HG03565 (cell line): Measurements from ENCODE around the gene FICD.
"Not testable (repeated sequence)": the region's sequence is repeated elsewhere in the genome, so short reads cannot be mapped to it uniquely, and the experiment has no call there.

Source experiments
- ATAC-seq: cut with Tn5 transposase; IDR thresholded peaks from one replicate; pipeline ENCODE4 v1.9.1; 2021; ENCODE audit warnings: mild to moderate bottlenecking, moderate library complexity; ENCODE audit not compliant: unreplicated experiment

FICD gene

GRCh38 chr12:108514973-108515814 is at the start of gene FICD:
TSS of gene FICD (plus strand) at chr12:108515277. CDS start at chr12:108516973, 1,696 bp downstream.
- ATAC-seq = peak; percentile 79

- ATAC-seq = no peak
Observed at GRCh38 chr12:108465417-108465816, 49.7 kb upstream of the FICD start.

GRCh38 chr12:108468196-108468968 is 46.7 kb upstream of the FICD start:
- no peak for ATAC-seq

GRCh38 chr12:108473400-108474055 is 41.5 kb upstream of the FICD start:
- ATAC-seq = no peak

- ATAC-seq = no peak
Observed at GRCh38 chr12:108475396-108475795, 39.7 kb upstream of the FICD start.

GRCh38 chr12:108477055-108477880 is 37.8 kb upstream of the FICD start:
- ATAC-seq = no peak

- no peak for ATAC-seq
Observed at GRCh38 chr12:108477881-108478259, 37.2 kb upstream of the FICD start.

- ATAC-seq = no peak
Observed at GRCh38 chr12:108478611-108479206, 36.4 kb upstream of the FICD start.

- ATAC-seq = no peak
Observed at GRCh38 chr12:108479364-108480070, 35.6 kb upstream of the FICD start.

- no peak for ATAC-seq
Observed at GRCh38 chr12:108482717-108483212, 32.3 kb upstream of the FICD start.

GRCh38 chr12:108483213-108484059 is 31.6 kb upstream of the FICD start:
- ATAC-seq = no peak

GRCh38 chr12:108484431-108484830 is 30.6 kb upstream of the FICD start:
- no peak for ATAC-seq

GRCh38 chr12:108484845-108485244 is 30.2 kb upstream of the FICD start:
- no peak for ATAC-seq

- not testable (repeated sequence) for ATAC-seq
Observed at GRCh38 chr12:108485371-108485770, 29.7 kb upstream of the FICD start.

GRCh38 chr12:108487029-108487428 is 28.0 kb upstream of the FICD start:
- not testable (repeated sequence) for ATAC-seq

GRCh38 chr12:108491256-108491655 is 23.8 kb upstream of the FICD start:
- no peak for ATAC-seq

GRCh38 chr12:108495054-108495453 is 20.0 kb upstream of the FICD start:
- no peak for ATAC-seq

- ATAC-seq = no peak
Observed at GRCh38 chr12:108495823-108496579, 19.1 kb upstream of the FICD start.
